IMR-90 (cell line): Measurements from ENCODE around the gene KCNN4.

ENCODE experiments used
- CEBPB ChIP-seq: IDR thresholded peaks from 2 replicates; pipeline ENCODE4 v1.6.1; 2012; ENCODE audit warnings: low read depth, low read length, improper control_type of control experiment
- CTCF ChIP-seq: conservative IDR thresholded peaks from 2 replicates; pipeline ENCODE4 v1.5.1; 2012; ENCODE audit warnings: mild to moderate bottlenecking, low read depth, low read length, improper control_type of control experiment
- ELK1 ChIP-seq: fragments of 150-350 bp; IDR thresholded peaks from 2 replicates; pipeline ENCODE4 v1.6.1; 2016; ENCODE audit warnings: low read depth, mild to moderate bottlenecking, low read length, moderate library complexity, borderline replicate concordance
- POLR2A ChIP-seq: IDR thresholded peaks from 2 replicates; pipeline ENCODE4 v1.6.1; 2012; ENCODE audit warnings: mild to moderate bottlenecking, low read depth, low read length

GRCh38 chr19:43782689-43783231 is 2.0 kb upstream of the KCNN4 start:
- no peak for TF ChIP-seq CTCF
- TF ChIP-seq POLR2A, result no peak
- TF ChIP-seq CEBPB, result no peak
- no peak for TF ChIP-seq ELK1
